Hepatocyte (in vitro differentiated cells): ENCODE results near the gene MSI2.

ENCODE experiments used
- EZH2 ChIP-seq: fragments of 200-600 bp; sonication (generic); IDR thresholded peaks from 2 replicates; pipeline ENCODE4 v1.6.1; 2016; ENCODE audit warnings: antibody characterized with exemption, mild to moderate bottlenecking, borderline replicate concordance
- TF ChIP-seq, protein P1 (sequence below): fragments of 200-600 bp; sonication (generic); IDR thresholded peaks from 2 replicates; pipeline ENCODE4 v1.5.1; 2016; ENCODE audit warnings: antibody characterized with exemption, mild to moderate bottlenecking; ENCODE audit not compliant: poor library complexity

DNA sequence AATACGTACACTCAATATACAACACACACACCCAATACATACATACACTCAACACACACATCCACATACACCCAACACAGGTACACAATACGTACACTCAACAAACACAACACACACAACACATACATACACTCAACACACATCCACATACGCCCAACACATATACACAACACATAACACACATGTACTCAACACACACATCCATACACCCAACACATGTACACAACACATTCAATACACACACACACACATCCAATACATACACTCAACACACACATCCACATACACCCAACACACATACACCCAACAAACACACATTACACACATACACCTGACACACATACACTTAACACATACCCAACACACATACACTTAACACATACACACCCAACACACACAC, 392.9 kb downstream of the MSI2 start:
- TF ChIP-seq, protein P1, sequence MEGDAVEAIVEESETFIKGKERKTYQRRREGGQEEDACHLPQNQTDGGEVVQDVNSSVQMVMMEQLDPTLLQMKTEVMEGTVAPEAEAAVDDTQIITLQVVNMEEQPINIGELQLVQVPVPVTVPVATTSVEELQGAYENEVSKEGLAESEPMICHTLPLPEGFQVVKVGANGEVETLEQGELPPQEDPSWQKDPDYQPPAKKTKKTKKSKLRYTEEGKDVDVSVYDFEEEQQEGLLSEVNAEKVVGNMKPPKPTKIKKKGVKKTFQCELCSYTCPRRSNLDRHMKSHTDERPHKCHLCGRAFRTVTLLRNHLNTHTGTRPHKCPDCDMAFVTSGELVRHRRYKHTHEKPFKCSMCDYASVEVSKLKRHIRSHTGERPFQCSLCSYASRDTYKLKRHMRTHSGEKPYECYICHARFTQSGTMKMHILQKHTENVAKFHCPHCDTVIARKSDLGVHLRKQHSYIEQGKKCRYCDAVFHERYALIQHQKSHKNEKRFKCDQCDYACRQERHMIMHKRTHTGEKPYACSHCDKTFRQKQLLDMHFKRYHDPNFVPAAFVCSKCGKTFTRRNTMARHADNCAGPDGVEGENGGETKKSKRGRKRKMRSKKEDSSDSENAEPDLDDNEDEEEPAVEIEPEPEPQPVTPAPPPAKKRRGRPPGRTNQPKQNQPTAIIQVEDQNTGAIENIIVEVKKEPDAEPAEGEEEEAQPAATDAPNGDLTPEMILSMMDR, result no peak
- TF ChIP-seq EZH2, result no peak
